ENCODE results near the gene UBAP2L. TPM values are rescaled to one million over a fixed set of nuclear protein-coding genes. Genes with fewer than 3 reads are reported as not detected.

Gene UBAP2L
- total RNA-seq, 4 donors from 2014 or later, result 57.8 to 102 (median 88.8) TPM

- Histone ChIP-seq H3K27me3 (no peaks in the 10 kb centered on the region), H3K4me3 (replicated peaks in 1 of 3) (no peak overlapping the region), H3K36me3 (peaks cover 72 to 78% of the 10 kb centered on the region in 2 donors), H3K4me1 (no peaks in the 10 kb centered on the region), H3K27ac (no peak overlapping the region), H3K9me3 (no peaks in the 10 kb centered on the region)
- intact Hi-C loops (cut with DNase I), result no loop called here
- no peak for DNase-seq
- TF ChIP-seq POLR2A (IDR thresholded peaks at IDR 0.05) (no peak), CTCF (IDR thresholded peaks at IDR 0.05) (no peak)
- WGBS, 2 donors, result 91 to 95% methylated on average over 3 of the region's 3 CpGs
Measured at GRCh38 chr1:154239491-154239890, 18.7 kb downstream of the UBAP2L start.

- DNase-seq, result no peak
- H3K4me3 ChIP-seq (replicated peaks in 1 of 3), result no peak overlapping the region
- no peak overlapping the region for H3K27ac ChIP-seq
- intact Hi-C loops (cut with DNase I), result no loop called here
- H3K9me3 ChIP-seq, result no peaks in the 10 kb centered on the region
- H3K27me3 ChIP-seq, result no peaks in the 10 kb centered on the region
- no peak for TF ChIP-seq CTCF (IDR thresholded peaks at IDR 0.05)
- no peaks in the 10 kb centered on the region for H3K4me1 ChIP-seq
- H3K36me3 ChIP-seq, result peaks cover 72 to 78% of the 10 kb centered on the region in 2 donors
- 90 to 96% methylated on average over 3 of the region's 3 CpGs for WGBS, 2 donors
Measured at GRCh38 chr1:154240294-154240833, 19.6 kb downstream of the UBAP2L start.

DNA sequence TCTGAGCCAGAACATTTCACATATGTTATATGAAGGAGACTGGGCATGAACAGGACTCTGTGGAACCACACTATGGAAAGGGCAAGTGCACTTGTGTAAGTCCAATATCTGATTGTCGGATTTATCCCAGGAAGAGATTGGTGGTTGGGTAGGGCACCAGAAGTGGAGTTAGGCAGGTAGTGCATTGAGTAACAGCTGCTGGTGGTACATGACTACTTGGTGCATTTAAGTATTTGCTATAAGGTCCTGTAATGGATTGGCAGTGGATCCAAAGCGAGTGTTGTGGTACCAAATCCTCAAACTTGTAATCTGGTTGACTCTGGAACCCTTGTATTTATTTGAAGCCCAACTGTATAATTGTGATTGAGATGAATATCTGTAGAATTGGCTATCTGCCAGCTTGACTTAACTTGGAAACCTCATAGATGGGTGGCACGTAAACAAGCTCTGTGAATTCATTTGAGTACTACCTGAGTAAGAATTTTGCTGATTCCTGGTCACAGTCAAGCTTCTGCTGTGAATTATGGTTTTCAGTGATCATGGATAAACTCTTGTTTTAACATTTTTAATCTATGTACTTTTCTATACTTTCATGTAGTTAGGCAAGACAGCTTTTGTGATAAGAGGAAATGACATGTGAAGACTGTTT is 21.1 kb downstream of the UBAP2L start:
- H3K36me3 ChIP-seq, result peaks cover 68 to 78% of the 10 kb centered on the region in 2 donors
- WGBS, 2 donors, result 95 to 97% methylated on average over 3 of the region's 3 CpGs
- no peak overlapping the region for H3K4me3 ChIP-seq (replicated peaks in 1 of 3)
- H3K4me1 ChIP-seq, result no peaks in the 10 kb centered on the region
- intact Hi-C loops (cut with DNase I), result no loop called here
- no peaks in the 10 kb centered on the region for H3K9me3 ChIP-seq
- DNase-seq, result no peak
- TF ChIP-seq POLR2A (IDR thresholded peaks at IDR 0.05), result no peak
- TF ChIP-seq CTCF (IDR thresholded peaks at IDR 0.05), result no peak
- no peaks in the 10 kb centered on the region for H3K27me3 ChIP-seq
- no peak overlapping the region for H3K27ac ChIP-seq

- intact Hi-C loops (cut with DNase I), result no loop called here
- Histone ChIP-seq H3K27me3 (no peaks in the 10 kb centered on the region), H3K4me3 (replicated peaks in 1 of 3) (no peak overlapping the region), H3K9me3 (no peaks in the 10 kb centered on the region), H3K4me1 (no peaks in the 10 kb centered on the region), H3K36me3 (peaks cover 97 to 99% of the 10 kb centered on the region in 2 donors), H3K27ac (no peak overlapping the region)
- no peak for TF ChIP-seq POLR2A (IDR thresholded peaks at IDR 0.05)
- TF ChIP-seq CTCF (IDR thresholded peaks at IDR 0.05), result no peak
- no peak for DNase-seq
- 97% methylated on average over 7 of the region's 7 CpGs for WGBS, 2 donors
Measured at GRCh38 chr1:154253671-154254070, 32.9 kb downstream of the UBAP2L start.

GRCh38 chr1:154256686-154257085 is 35.9 kb downstream of the UBAP2L start:
- H3K27me3 ChIP-seq, result no peaks in the 10 kb centered on the region
- intact Hi-C loops (cut with DNase I), result no loop called here
- H3K36me3 ChIP-seq, result peaks cover 99 to 100% of the 10 kb centered on the region in 2 donors
- H3K27ac ChIP-seq, result no peak overlapping the region
- TF ChIP-seq POLR2A (IDR thresholded peaks at IDR 0.05) (no peak), CTCF (IDR thresholded peaks at IDR 0.05) (no peak)
- H3K4me3 ChIP-seq (replicated peaks in 1 of 3), result no peak overlapping the region
- H3K4me1 ChIP-seq, result no peaks in the 10 kb centered on the region
- H3K9me3 ChIP-seq, result no peaks in the 10 kb centered on the region
- no peak for DNase-seq

Data from thyroid gland (tissue), 4 donors.